HEK293 (cell line): ENCODE results near the gene CA9.

Source experiments
- ATF2 ChIP-seq: fragments of 450-650 bp; formaldehyde crosslinking; IDR thresholded peaks from 2 replicates; pipeline ENCODE4 v1.5.1; 2016; ENCODE audit warnings: missing biosample characterization, missing genetic modification characterization, low read depth
- CTCF ChIP-seq: fragments of 450-650 bp; formaldehyde crosslinking; IDR thresholded peaks from 2 replicates; pipeline ENCODE4 v1.5.1; 2016; ENCODE audit warnings: missing biosample characterization, missing genetic modification characterization
- INSM2 ChIP-seq: fragments of 450-650 bp; formaldehyde crosslinking; IDR thresholded peaks from 2 replicates; pipeline ENCODE4 v1.5.1; 2016; ENCODE audit warnings: missing biosample characterization, missing genetic modification characterization
- KLF10 ChIP-seq: fragments of 450-650 bp; IDR thresholded peaks from 2 replicates; pipeline ENCODE4 v1.5.1; 2018; ENCODE audit warnings: missing biosample characterization, mild to moderate bottlenecking, missing genetic modification characterization
- ZBTB26 ChIP-seq: fragments of 450-650 bp; formaldehyde crosslinking; optimal IDR thresholded peaks from 2 replicates; pipeline ENCODE3; 2016; ENCODE audit warnings: missing biosample characterization, mild to moderate bottlenecking, missing genetic modification characterization
- ZEB2 ChIP-seq: fragments of 450-650 bp; formaldehyde crosslinking; IDR thresholded peaks from 2 replicates; pipeline ENCODE4 v1.5.1; 2016; ENCODE audit warnings: missing biosample characterization, missing genetic modification characterization
- ZFP37 ChIP-seq: fragments of 450-650 bp; formaldehyde crosslinking; IDR thresholded peaks from 2 replicates; pipeline ENCODE4 v1.5.1; 2016; ENCODE audit warnings: missing biosample characterization, missing genetic modification characterization
- ZFP41 ChIP-seq: fragments of 450-650 bp; formaldehyde crosslinking; IDR thresholded peaks from 2 replicates; pipeline ENCODE4 v1.5.1; 2016; ENCODE audit warnings: missing biosample characterization, missing genetic modification characterization, borderline replicate concordance
- ZIC2 ChIP-seq: fragments of 450-650 bp; formaldehyde crosslinking; IDR thresholded peaks from 2 replicates; pipeline ENCODE4 v1.5.1; 2016; ENCODE audit warnings: missing biosample characterization, missing genetic modification characterization
- ZNF140 ChIP-seq: fragments of 450-650 bp; formaldehyde crosslinking; IDR thresholded peaks from 2 replicates; pipeline ENCODE4 v1.5.1; 2016; ENCODE audit warnings: missing biosample characterization, missing genetic modification characterization
- ZNF433 ChIP-seq: fragments of 450-650 bp; formaldehyde crosslinking; IDR thresholded peaks from 2 replicates; pipeline ENCODE4 v1.5.1; 2016; ENCODE audit warnings: missing biosample characterization, missing genetic modification characterization, low read depth
- ZNF624 ChIP-seq: fragments of 450-650 bp; formaldehyde crosslinking; IDR thresholded peaks from 2 replicates; pipeline ENCODE4 v1.5.1; 2017; ENCODE audit warnings: missing biosample characterization, missing genetic modification characterization
- ZNF747 ChIP-seq: fragments of 450-650 bp; formaldehyde crosslinking; IDR thresholded peaks from 2 replicates; pipeline ENCODE4 v1.5.1; 2016; ENCODE audit warnings: missing biosample characterization, missing genetic modification characterization
- TF ChIP-seq, protein P1 (sequence below): fragments of 450-650 bp; formaldehyde crosslinking; conservative IDR thresholded peaks from 2 replicates; pipeline ENCODE4 v1.5.1; 2016; ENCODE audit warnings: low read depth, missing biosample characterization, missing genetic modification characterization

DNA sequence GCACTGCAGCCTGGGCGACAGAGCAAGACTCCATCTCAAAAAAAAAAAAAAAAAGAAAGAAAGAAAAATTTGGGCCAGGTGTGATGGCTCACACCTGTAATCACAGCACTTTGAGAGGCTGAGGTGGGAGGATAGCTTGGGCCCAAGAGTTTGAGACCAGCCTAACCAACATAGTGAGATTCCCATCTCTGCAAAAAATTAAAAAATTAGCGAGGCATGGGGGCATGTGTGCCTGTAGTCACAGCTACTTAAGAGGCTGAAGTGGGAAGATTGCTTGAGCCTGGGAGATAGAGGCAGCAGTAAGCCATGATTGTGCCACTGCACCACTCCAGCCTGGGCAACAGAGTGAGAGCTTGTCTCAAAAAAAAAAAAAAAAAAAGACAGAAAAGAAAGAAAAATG, 20.1 kb upstream of the CA9 start:
- TF ChIP-seq ZFP41 (tag by site-specific recombination) (no peak), ATF2 (tag by site-specific recombination) (no peak), ZNF433 (tag by site-specific recombination) (no peak), ZEB2 (tag by site-specific recombination) (no peak), ZFP37 (tag by site-specific recombination) (no peak), CTCF (tag by site-specific recombination) (no peak), ZBTB26 (tag by site-specific recombination) (no peak), ZIC2 (tag by site-specific recombination) (no peak), INSM2 (no peak), ZNF140 (tag by site-specific recombination) (no peak), ZNF747 (tag by site-specific recombination) (no peak), ZNF624 (tag by site-specific recombination) (no peak), KLF10 (tag by site-specific recombination) (no peak)
- TF ChIP-seq, protein P1, sequence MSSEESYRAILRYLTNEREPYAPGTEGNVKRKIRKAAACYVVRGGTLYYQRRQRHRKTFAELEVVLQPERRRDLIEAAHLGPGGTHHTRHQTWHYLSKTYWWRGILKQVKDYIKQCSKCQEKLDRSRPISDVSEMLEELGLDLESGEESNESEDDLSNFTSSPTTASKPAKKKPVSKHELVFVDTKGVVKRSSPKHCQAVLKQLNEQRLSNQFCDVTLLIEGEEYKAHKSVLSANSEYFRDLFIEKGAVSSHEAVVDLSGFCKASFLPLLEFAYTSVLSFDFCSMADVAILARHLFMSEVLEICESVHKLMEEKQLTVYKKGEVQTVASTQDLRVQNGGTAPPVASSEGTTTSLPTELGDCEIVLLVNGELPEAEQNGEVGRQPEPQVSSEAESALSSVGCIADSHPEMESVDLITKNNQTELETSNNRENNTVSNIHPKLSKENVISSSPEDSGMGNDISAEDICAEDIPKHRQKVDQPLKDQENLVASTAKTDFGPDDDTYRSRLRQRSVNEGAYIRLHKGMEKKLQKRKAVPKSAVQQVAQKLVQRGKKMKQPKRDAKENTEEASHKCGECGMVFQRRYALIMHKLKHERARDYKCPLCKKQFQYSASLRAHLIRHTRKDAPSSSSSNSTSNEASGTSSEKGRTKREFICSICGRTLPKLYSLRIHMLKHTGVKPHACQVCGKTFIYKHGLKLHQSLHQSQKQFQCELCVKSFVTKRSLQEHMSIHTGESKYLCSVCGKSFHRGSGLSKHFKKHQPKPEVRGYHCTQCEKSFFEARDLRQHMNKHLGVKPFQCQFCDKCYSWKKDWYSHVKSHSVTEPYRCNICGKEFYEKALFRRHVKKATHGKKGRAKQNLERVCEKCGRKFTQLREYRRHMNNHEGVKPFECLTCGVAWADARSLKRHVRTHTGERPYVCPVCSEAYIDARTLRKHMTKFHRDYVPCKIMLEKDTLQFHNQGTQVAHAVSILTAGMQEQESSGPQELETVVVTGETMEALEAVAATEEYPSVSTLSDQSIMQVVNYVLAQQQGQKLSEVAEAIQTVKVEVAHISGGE (tag by site-specific recombination): no peak
